A673 (cell line): ENCODE results near the gene EML6.

Source experiments
- EZH2 ChIP-seq: fragments of 200-600 bp; sonication (generic); IDR thresholded peaks from 2 replicates; pipeline ENCODE4 v1.6.1; 2017; ENCODE audit warnings: borderline replicate concordance, low read depth, mild to moderate bottlenecking, mixed read lengths, antibody characterized with exemption, low read length; ENCODE audit not compliant: poor library complexity, severe bottlenecking
- TF ChIP-seq, protein P1 (sequence below): fragments of 300-800, 200-600 bp; sonication (generic); conservative IDR thresholded peaks from 2 replicates; pipeline ENCODE4 v1.5.1; 2017; ENCODE audit warnings: low read depth, mild to moderate bottlenecking, antibody characterized with exemption, low read length, moderate library complexity, mixed read lengths

DNA sequence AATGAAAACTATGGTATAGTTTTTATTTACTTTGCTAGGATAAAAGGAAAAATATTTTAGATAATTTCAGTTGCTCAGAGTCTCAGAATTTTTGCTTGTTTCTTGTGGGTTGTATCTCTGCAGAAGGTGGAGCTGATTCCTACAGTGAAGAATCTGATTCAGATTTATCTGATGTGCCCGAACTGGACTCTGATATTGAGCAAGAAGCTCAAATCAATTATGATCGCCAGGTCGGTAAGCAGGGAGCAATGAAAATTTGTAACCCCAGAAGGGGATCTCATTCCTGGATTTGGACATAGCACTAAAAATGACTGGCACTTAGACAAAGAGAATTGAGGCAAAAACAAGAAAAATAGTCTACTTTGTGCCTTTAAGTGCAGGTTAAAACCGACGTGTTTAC lies 140.2 kb downstream of the EML6 start:
- TF ChIP-seq, protein P1, sequence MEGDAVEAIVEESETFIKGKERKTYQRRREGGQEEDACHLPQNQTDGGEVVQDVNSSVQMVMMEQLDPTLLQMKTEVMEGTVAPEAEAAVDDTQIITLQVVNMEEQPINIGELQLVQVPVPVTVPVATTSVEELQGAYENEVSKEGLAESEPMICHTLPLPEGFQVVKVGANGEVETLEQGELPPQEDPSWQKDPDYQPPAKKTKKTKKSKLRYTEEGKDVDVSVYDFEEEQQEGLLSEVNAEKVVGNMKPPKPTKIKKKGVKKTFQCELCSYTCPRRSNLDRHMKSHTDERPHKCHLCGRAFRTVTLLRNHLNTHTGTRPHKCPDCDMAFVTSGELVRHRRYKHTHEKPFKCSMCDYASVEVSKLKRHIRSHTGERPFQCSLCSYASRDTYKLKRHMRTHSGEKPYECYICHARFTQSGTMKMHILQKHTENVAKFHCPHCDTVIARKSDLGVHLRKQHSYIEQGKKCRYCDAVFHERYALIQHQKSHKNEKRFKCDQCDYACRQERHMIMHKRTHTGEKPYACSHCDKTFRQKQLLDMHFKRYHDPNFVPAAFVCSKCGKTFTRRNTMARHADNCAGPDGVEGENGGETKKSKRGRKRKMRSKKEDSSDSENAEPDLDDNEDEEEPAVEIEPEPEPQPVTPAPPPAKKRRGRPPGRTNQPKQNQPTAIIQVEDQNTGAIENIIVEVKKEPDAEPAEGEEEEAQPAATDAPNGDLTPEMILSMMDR = no peak
- no peak for TF ChIP-seq EZH2
